Esophagus squamous epithelium (tissue), 4 donors: Measurements from ENCODE around the gene ARAP2.

Source experiments
- POLR2A ChIP-seq, 4 donors: fragments of 450-650 bp; IDR thresholded peaks; one replicate each; pipeline ENCODE4 v1.6.1; 2017; ENCODE audit warnings: antibody characterized with exemption in 4 of 4, mild to moderate bottlenecking in 4 of 4, moderate library complexity in 3 of 4
- TF ChIP-seq, protein P1 (sequence below), 6 experiments: fragments of 450-650 bp in 4 of 6; fragments of 200-600 bp in 2 of 6; sonication (generic) in 2 of 6; IDR thresholded peaks; one replicate each; pipeline ENCODE4 v1.5.1; 2016 to 2019; ENCODE audit warnings: antibody characterized with exemption in 6 of 6, mild to moderate bottlenecking in 4 of 6, moderate library complexity in 4 of 6

DNA sequence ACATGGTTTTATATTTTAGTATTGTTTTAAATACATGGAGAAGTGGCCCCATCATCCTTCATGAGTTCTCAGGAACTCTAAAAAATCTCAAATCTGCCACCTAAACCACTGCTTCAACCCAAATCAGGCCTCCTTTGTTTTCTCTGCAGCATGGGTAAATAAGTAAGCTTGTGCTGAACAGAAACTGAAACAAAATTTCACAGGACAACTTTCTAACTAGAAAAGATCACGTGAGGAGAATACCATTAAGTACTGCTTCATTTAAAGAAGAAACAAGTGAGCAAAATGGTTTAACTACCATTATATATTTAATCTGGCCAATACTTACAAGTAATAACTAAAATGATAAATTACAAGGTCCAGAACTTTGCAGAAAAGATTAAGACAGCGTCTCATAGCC lies 2.5 kb downstream of the ARAP2 start:
- TF ChIP-seq, protein P1, sequence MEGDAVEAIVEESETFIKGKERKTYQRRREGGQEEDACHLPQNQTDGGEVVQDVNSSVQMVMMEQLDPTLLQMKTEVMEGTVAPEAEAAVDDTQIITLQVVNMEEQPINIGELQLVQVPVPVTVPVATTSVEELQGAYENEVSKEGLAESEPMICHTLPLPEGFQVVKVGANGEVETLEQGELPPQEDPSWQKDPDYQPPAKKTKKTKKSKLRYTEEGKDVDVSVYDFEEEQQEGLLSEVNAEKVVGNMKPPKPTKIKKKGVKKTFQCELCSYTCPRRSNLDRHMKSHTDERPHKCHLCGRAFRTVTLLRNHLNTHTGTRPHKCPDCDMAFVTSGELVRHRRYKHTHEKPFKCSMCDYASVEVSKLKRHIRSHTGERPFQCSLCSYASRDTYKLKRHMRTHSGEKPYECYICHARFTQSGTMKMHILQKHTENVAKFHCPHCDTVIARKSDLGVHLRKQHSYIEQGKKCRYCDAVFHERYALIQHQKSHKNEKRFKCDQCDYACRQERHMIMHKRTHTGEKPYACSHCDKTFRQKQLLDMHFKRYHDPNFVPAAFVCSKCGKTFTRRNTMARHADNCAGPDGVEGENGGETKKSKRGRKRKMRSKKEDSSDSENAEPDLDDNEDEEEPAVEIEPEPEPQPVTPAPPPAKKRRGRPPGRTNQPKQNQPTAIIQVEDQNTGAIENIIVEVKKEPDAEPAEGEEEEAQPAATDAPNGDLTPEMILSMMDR (IDR thresholded peaks at IDR 0.05), result no peak
- TF ChIP-seq POLR2A (IDR thresholded peaks at IDR 0.05), result no peak
